SK-MEL-5 (cell line): ENCODE measurements around the gene TRIM9. TPM values are rescaled to one million over a fixed set of nuclear protein-coding genes. Genes with fewer than 3 reads are reported as not detected.
A peak's percentile ranks its signal among the peaks of the same experiment; 100 is the strongest.

ENCODE experiments used
- DNase-seq: peaks from one replicate; pipeline ENCODE4 v3.0.0-alpha.2; 2016; ENCODE audit warnings: low read depth, low spot score
- in situ Hi-C: cut with HindIII; loops from 2 replicates; pipeline ENCODE4 v1.10.0; 2016; ENCODE audit warnings: low sequenced_read_pairs, high pct_unique_total_duplicates, low pct_unique_long_range_greater_than_20kb
- polyA plus RNA-seq, 2 experiments: library from polyadenylated mRNA; depleted of rRNA; stranded (reverse); fragments of >200 nt; gene quantifications; 2 replicates each; pipeline ENCODE4 v1.2.3, GENCODE V29; 2015
- total RNA-seq: library from RNA; depleted of rRNA; stranded (reverse); fragments of >200 nt; shearing (Covaris generic); gene quantifications from 2 replicates; pipeline ENCODE4 v1.2.3, GENCODE V29; 2014; rRNA removed

Gene TRIM9
- total RNA-seq = 7.7 and 8.7 TPM in 2 replicates
- polyA plus RNA-seq (2015; cell fraction: cytosol; rRNA removed) = 10.1 and 15.3 TPM in 2 replicates
- polyA plus RNA-seq (2015; cell fraction: nucleus; rRNA removed) = 31.3 and 38.7 TPM in 2 replicates

DNA sequence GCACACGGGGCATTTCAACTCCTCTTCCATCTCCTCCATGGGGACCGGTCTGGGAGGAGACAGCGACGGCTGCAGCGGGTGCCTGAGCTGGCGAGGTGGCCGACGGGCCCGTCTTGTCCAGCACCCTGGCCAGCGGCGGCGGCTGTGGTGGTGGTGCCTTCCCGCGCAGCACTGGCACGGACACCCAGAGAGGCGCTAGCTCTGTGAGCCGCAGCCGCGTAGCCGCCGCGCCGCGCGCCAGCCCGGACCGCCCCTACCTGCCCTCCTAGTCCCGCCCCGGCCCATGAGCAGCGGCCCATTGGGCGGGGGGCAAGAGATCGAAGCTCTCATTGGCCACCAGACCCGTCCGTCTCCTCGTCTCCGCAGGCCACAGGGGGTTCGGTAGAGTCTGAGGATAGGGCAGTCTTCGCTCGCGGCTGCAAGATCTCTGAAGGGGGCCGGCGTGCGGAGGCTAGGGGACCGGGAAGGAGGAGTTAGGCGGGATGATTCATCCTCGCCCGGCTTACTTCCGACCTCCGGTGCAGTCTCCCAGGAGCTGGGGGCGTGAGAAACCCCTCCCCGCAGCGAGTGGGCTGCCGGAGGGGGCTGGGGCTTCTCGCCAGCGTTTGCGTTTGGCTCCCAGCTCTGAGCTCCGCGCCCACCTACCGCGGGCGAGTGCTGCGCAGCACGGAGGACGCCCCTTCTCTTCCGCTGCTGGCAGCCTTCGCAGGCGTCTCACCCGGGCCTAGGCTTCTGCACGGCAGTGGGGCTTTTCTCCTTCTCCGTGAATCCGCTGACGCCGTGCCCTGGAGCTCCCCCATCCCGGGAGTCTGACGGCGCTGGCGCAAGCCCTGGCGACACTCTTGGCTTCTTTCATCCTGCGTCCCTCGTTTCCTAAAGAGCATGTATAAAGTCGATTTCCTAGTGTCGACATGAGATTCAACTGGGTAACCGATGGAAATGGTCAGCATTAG, at the start of gene TRIM9:
TRIM9 (minus strand) TSS at position 205 of the 953 bp plus-strand sequence; CDS start at position 39, 166 bp downstream.
- DNase-seq = peak; percentile 97
- in situ Hi-C loops = no loop called here

GRCh38 chr14:51140856-51141255, 46.0 kb upstream of the TRIM9 start:
- no peak for DNase-seq
- in situ Hi-C loops = no loop called here

DNA sequence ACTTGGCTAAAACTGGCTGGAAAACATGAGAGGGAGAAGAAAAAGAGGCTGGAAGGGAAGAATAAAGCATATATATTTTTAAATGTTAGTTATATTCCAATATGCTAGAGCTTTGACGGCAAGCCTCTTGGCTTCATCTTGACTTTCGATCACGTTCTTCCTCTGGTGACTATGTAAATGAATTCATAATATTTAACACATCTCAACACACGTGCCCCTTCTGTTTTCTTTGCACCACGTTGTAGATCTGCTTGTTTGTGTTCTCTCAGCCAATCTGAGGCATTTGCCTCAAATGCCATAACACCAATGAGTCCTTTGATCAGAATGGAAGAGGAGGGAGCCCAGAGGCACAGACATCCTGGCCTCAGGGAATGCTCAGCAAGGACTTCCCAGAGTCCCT, 45.4 kb upstream of the TRIM9 start:
- in situ Hi-C loops = no loop called here
- DNase-seq = no peak

DNA sequence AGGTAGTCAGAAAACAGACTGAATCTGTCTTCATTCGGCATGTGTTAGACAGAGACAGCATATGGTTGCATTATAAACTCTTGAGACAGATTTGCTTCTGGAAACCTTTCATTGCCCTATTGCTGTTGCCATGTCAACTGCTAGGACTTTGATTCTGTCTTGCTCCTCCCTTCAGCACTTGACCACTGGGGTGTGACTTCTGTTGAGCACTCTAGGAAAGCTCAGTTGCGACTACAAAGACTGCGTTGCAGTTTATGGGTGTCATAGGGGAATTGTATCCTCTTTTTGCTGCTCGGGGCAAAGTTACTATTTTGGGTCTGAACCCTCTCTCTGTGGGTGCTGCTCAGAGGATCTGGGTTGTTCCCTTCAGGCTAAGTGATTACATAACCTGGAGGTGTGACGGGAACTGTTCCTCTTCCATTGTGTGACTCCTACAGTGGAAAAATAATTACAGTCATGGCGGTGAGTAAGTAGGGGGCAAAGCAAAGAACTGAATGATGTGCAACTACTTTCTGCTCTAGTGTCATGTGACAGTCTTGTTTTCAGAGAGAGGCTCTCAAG, 44.3 kb upstream of the TRIM9 start:
- DNase-seq = no peak
- in situ Hi-C loops = no loop called here

DNA sequence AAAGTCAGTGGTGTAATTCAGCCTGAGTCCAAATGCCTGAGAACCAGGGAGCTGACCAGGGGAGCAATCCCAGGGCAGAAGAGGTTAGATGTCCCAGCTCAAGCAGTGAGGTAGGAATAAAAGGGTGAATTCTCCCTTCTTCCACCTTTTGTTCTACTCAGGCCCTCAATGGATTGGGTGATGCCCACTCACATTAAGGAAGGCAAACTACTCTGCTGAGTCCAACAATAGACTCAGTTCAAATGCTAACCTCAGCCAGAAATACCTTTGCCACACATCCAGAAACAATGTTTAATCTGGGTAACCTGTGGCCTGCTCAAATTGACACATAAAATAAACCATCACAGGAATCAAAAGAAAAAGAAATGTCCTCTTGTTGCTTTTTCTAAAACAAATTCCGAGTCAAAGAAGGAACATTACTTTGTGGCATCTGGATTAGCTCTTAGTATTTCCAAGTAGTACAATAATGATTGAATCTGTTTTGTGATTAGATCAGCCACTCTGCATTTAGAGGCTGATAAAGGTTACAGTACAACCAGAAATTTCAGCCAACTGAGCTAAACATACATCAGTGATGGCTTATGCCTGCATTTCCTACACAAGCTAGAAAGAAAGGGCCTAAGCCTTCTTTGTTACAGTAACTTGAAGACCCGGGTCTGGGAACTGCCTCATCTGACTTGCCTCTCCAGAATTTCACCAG, 43.6 kb upstream of the TRIM9 start:
- in situ Hi-C loops = no loop called here
- DNase-seq = no peak

- no peak for DNase-seq
- in situ Hi-C loops = no loop called here
Measured at GRCh38 chr14:51131516-51131915, 36.6 kb upstream of the TRIM9 start.

- in situ Hi-C loops = no loop called here
- DNase-seq = peak; percentile 41
Measured at GRCh38 chr14:51129130-51129529, 34.2 kb upstream of the TRIM9 start.

GRCh38 chr14:51124029-51124428, 29.1 kb upstream of the TRIM9 start:
- no peak for DNase-seq
- in situ Hi-C loops = no loop called here

GRCh38 chr14:51121096-51121495, 26.2 kb upstream of the TRIM9 start:
- DNase-seq = peak; percentile 22
- in situ Hi-C loops = no loop called here

GRCh38 chr14:51119411-51120051, 24.6 kb upstream of the TRIM9 start:
- DNase-seq = no peak
- in situ Hi-C loops = no loop called here

DNA sequence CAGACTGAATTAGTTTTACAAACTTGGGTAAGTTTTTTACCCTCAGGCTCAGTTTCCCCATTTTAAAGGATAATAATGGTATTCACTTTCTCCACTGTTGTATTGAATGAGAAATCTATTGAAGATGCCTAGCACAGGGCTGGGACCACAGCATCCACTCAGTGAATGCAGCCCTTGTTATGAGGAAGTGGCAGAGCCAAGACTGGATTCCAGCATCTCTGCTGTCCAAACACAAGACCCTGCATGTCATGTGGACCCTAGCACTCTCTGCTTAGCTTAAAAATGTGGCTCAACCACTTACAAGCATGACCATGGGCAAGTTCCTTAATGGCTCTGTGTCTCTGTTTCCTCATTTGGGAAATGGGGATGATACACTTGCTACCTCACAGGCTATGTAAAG, 24.1 kb upstream of the TRIM9 start:
- in situ Hi-C loops = no loop called here
- peak; percentile 63 for DNase-seq

GRCh38 chr14:51117593-51117992, 22.7 kb upstream of the TRIM9 start:
- DNase-seq = no peak
- in situ Hi-C loops = no loop called here

DNA sequence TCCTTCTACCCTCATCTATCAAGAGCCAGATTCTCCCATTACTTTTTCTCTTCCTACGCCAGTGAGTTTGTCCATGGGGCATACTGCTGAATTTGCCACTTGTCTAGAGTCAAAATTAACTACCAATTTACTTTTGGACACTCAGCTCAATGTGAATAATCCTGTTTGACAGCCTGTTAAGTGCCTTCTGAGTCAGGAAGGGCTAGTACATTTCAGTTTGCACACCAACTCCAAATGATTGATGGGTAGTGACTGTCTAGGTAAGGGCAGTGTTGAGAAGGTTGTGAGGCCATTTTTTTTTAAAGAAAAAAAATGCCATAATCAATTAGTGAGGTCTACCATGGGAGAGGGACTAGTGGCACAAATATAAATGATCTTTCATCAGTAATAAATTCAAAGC, 21.8 kb upstream of the TRIM9 start:
- DNase-seq = no peak
- in situ Hi-C loops = no loop called here

DNA sequence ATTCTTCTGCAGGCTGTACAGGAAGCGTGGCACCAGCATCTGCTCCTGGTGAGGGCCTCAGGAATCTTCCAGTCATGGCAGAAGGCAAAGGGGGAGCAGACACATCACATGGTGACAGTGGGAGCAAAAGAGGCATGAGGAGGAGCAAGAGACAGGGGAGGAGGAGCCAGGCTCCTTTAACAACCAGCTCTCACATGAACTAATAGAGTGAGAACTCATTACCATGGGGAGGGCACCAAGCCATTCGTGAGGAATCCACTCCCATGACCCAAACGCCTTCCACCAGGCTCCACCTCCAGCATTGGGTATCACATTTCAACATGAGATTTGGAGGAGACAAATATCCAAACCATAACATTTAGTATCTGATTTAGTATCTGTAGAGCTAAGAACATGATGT, 14.7 kb upstream of the TRIM9 start:
- DNase-seq = no peak
- in situ Hi-C loops = no loop called here

DNA sequence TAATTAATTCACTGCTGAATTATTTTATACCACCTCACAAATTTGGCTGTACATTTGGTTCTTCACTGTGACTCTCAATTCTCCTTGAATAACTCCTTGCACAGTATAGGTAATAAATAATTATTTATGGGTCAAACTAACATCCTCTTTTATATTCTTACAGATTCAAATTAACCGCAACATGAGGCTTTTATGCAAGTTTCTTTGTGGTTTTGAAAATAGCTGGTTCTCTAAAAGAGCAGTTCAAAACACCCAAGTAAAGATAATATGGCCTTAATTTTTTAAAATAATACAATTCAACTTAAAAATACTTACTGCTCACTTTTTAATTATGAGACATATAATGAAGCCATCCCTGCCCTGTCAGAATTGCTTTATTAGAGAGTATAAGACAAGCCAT, 12.9 kb upstream of the TRIM9 start:
- in situ Hi-C loops = no loop called here

DNA sequence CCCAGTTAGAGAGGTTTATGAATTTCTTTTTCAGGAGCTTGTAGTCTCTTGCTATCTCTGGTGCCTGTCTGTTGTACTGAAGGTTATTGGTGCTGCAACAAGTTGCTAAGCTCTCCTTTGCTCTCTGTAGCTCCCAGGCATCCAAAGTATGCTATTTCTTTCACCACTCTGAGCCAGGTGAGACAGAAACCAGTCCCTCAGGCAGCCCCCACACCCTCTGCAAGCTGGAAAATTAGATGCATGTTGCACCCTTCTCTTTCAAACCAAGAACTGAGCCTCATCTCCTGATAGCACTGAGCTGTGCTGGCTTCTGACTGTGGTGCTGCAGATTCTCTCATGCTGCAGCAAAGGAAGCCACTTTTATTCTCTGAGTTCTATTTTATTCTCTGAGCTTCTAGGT, 9.6 kb upstream of the TRIM9 start:
- in situ Hi-C loops = no loop called here
- DNase-seq = no peak

More for the DNA sequence above, 12.9 kb upstream of the TRIM9 start:
- DNase-seq = no peak

- in situ Hi-C loops = no loop called here
Measured at GRCh38 chr14:51097287-51097686, 2.4 kb upstream of the TRIM9 start.

DNA sequence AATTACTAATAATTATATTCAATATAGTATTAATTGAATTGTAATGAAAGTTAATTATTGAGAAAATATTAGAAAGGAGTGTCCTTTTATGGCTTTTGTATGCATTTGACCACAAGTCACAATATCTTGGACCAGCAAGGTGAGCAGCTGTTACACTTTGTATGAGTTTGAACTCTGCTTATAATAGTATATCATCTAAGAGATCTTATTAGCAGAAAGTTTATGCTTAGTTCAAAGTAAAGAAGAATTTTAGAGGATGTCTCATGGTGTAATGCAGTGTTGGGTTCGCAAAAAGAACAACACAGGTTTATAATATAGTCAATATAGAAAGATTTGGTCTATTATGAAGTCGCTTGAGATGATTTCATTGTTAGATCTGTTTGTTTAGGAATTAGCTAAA, 2.0 kb upstream of the TRIM9 start:
- in situ Hi-C loops = no loop called here
- DNase-seq = no peak

More at GRCh38 chr14:51097287-51097686, 2.4 kb upstream of the TRIM9 start:
- DNase-seq = no peak
